GM06990 (cell line): Measurements from ENCODE around the gene PKD1L1.

Experiments used
- DNase-seq: peaks from one replicate; pipeline ENCODE4 v3.0.0-alpha.2; 2011; ENCODE audit not compliant: insufficient read length; ENCODE audit errors: extremely low read depth
- H3K27me3 ChIP-seq: replicated peaks from 2 replicates; pipeline ENCODE4 v1.6.0; 2011; ENCODE audit warnings: low read length; ENCODE audit not compliant: control insufficient read depth, insufficient read depth
- H3K36me3 ChIP-seq: 2 replicates; pipeline ENCODE4 v1.5.1; 2011; ENCODE audit warnings: low read length; ENCODE audit not compliant: control insufficient read depth, insufficient read depth
- H3K4me3 ChIP-seq: replicated peaks from 2 replicates; pipeline ENCODE4 v1.5.1; 2011; ENCODE audit warnings: low read depth, mild to moderate bottlenecking, control low read depth, low read length
- TF ChIP-seq, protein P1 (sequence below): IDR thresholded peaks from 2 replicates; pipeline ENCODE4 v1.5.1; 2011; ENCODE audit warnings: low read length, control low read depth, mild to moderate bottlenecking, inconsistent platforms; ENCODE audit not compliant: insufficient read depth, poor library complexity, severe bottlenecking

The PKD1L1 gene

DNA sequence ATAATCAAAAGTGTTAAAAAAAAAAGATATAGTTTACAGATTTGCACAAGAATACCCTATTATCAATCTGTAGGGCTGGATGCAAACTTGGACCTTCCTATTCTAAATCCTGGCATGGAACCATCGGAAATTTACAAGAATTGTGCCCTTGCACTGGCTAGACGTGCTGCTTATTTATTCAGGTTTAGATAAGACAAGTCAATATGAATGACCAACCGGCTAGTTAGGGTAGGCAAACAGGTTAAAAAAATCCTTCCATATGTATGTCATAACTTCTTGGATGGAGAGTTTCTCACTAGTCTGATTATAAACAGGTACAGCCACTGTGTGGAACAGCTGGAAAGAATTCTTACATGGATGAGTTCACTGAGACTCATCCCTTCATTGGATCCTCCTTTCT is 41.4 kb downstream of the PKD1L1 start:
- Histone ChIP-seq H3K4me3 (no peak overlapping the region), H3K27me3 (no peaks in the 10 kb centered on the region), H3K36me3 (no peaks in the 10 kb centered on the region)
- no peak for DNase-seq
- TF ChIP-seq, protein P1, sequence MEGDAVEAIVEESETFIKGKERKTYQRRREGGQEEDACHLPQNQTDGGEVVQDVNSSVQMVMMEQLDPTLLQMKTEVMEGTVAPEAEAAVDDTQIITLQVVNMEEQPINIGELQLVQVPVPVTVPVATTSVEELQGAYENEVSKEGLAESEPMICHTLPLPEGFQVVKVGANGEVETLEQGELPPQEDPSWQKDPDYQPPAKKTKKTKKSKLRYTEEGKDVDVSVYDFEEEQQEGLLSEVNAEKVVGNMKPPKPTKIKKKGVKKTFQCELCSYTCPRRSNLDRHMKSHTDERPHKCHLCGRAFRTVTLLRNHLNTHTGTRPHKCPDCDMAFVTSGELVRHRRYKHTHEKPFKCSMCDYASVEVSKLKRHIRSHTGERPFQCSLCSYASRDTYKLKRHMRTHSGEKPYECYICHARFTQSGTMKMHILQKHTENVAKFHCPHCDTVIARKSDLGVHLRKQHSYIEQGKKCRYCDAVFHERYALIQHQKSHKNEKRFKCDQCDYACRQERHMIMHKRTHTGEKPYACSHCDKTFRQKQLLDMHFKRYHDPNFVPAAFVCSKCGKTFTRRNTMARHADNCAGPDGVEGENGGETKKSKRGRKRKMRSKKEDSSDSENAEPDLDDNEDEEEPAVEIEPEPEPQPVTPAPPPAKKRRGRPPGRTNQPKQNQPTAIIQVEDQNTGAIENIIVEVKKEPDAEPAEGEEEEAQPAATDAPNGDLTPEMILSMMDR: no peak

DNA sequence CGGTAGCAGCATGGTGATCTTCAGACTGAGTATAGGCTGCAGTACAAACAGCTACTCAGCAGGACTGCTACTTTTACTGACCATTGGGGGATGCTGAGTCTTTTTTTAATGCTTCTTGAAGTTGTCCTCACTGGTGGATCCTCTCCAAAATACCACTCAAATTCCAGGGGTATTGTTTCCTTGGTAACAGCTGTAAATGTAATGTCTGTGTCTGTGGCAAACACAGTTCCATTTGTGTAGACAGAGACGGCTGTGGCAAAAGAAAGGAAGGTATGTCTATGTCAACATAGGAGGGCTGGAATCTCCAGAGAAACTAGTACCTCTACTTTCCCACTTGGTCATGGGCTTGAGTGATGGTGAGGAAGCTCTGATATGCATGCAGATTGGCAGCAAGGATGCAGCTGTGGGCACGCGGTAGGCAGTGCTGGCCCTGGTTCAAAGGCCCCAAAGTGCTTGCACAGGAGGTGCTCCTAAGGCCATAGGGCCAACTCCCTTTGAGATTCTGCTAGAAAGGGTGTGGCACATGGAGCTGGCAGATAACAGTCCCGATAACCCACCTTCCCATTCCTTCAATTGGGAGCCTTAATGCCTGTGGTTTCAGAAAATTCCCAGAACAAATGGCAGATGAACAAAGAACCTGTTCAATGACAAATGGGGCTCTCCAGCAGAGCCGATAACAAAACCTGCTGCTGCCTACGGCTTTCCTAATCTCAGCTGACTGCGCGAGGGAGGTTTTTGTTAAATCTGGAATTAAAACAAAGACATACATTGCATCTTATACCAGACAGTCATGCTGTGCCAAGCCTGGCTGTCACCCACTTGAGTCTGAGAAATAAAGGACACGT is 43.0 kb downstream of the PKD1L1 start:
- TF ChIP-seq, protein P1: no peak
- H3K36me3 ChIP-seq: no peaks in the 10 kb centered on the region
- DNase-seq: no peak
- no peak overlapping the region for H3K4me3 ChIP-seq
- no peaks in the 10 kb centered on the region for H3K27me3 ChIP-seq

DNA sequence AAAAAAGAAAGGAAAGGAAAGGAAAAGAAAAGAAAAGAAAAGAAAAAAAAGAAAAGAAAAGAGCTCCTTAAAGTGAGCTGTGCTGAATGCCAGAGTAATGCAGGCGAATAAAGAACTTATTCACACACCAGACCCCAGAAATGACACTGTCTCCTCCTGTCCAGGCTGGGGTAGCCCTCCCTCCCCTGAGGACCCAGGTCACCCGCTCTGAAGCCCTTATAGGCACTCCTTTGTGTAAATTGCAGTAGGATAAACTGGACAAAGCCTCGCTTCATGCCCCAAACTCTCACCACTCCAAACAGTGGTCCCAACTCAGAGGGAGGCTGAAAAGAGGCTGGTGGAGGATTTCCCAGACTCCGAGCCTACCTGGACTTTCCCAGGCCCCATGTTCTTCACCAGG is 46.3 kb downstream of the PKD1L1 start:
- Histone ChIP-seq H3K36me3 (no peaks in the 10 kb centered on the region), H3K4me3 (no peak overlapping the region), H3K27me3 (no peaks in the 10 kb centered on the region)
- no peak for DNase-seq
- TF ChIP-seq, protein P1: no peak

DNA sequence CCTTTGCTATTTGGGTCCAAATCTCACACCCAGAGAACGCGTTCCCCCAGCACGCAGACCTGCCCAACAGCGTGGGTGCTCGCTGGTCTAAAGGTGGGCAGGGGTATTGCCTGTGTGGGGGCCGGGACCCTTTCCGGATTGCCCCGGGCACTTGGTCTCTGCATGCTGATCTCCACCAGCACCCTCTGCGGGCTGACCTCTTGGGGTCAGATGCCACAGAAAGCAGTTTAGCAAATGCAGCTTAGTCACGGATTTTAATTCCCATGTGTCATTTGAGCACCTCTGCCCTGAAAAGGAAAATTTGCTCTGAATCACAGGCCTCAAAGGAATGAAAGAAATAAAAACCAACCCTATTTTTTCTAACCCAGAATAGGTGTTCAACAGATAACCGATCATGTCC is 46.7 kb downstream of the PKD1L1 start:
- Histone ChIP-seq H3K4me3 (no peak overlapping the region), H3K36me3 (no peaks in the 10 kb centered on the region), H3K27me3 (no peaks in the 10 kb centered on the region)
- DNase-seq: no peak
- TF ChIP-seq, protein P1: no peak

DNA sequence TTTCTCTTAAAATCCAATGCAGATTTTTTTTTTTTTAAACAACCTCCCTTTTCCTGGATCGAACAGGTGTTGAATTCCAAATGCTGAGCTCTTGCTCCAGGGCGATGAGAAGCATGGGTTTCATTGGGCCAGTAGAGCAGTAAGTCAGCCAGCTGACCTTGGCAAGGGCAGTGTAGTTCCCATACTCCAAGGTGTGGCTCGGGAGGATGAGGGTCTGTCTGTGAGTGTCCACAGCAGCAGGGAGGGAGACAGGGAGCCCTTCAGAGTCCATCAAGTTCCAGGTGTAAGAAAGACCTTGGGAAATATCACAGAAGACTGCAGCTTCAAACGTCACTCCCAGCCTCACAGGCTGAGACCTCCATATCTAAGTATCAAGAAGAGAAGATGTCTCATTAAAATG is 50.4 kb downstream of the PKD1L1 start:
- no peak for DNase-seq
- Histone ChIP-seq H3K36me3 (no peaks in the 10 kb centered on the region), H3K27me3 (no peaks in the 10 kb centered on the region), H3K4me3 (no peak overlapping the region)
- TF ChIP-seq, protein P1: no peak
